ENCODE data around the gene PRDM4.
"Not testable (repeated sequence)": the region's sequence is repeated elsewhere in the genome, so short reads cannot be mapped to it uniquely, and the experiment has no call there.

Gene PRDM4

GRCh38 chr12:107730618-107731341 is 30.2 kb downstream of the PRDM4 start:
- no peak for DNase-seq
- no peaks in the 10 kb centered on the region for H4K20me1 ChIP-seq (ENCODE audit: insufficient read depth, low read length)
- no peaks in the 10 kb centered on the region for H3K79me2 ChIP-seq (ENCODE audit: low read length)
- H3K9ac ChIP-seq (ENCODE audit: low read length): no peak overlapping the region
- H3K9me2 ChIP-seq (replicated peaks; ENCODE audit: insufficient read depth, low read length): no peaks in the 10 kb centered on the region
- H3K27ac ChIP-seq (ENCODE audit: low read length): no peak overlapping the region
- H3K27me3 ChIP-seq (replicated peaks; ENCODE audit: insufficient read depth, low read length): no peaks in the 10 kb centered on the region
- H3K4me3 ChIP-seq (ENCODE audit: low read length): no peak overlapping the region
- no peaks in the 10 kb centered on the region; the same call in 1 of the 2 replicates for H3K36me3 ChIP-seq (replicated peaks; ENCODE audit: insufficient read depth, low read length)
- no peak overlapping the region for H2AFZ ChIP-seq (ENCODE audit: low read length)
- no peaks in the 10 kb centered on the region for H3F3A ChIP-seq (ENCODE audit: insufficient read depth, low read length)
- no peaks in the 10 kb centered on the region for H3K9me3 ChIP-seq (replicated peaks; ENCODE audit: insufficient read depth, low read length)
- TF ChIP-seq EZH2phosphoT487 (IDR thresholded peaks at IDR 0.05; ENCODE audit: low read length): no peak
- no peak for TF ChIP-seq EZH2 (optimal IDR thresholded peaks at IDR 0.05; ENCODE audit: low read depth, low read length)
- TF ChIP-seq CTCF (IDR thresholded peaks at IDR 0.05; ENCODE audit: low read length): no peak
- no peak overlapping the region for H3K4me2 ChIP-seq (ENCODE audit: low read depth, low read length)
- H3K4me1 ChIP-seq (ENCODE audit: low read length): no peaks in the 10 kb centered on the region

- DNase-seq; H3K9me2 ChIP-seq (replicated peaks; ENCODE audit: insufficient read depth, low read length); H3K27me3 ChIP-seq (replicated peaks; ENCODE audit: insufficient read depth, low read length); H3K36me3 ChIP-seq (replicated peaks; ENCODE audit: insufficient read depth, low read length); H3K4me1 ChIP-seq (ENCODE audit: low read length); H3K9me3 ChIP-seq (replicated peaks; ENCODE audit: insufficient read depth, low read length); H3K4me2 ChIP-seq (ENCODE audit: low read depth, low read length); H3K27ac ChIP-seq (ENCODE audit: low read length); H3K4me3 ChIP-seq (ENCODE audit: low read length); H2AFZ ChIP-seq (ENCODE audit: low read length); H3K79me2 ChIP-seq (ENCODE audit: low read length); H3K9ac ChIP-seq (ENCODE audit: low read length); H4K20me1 ChIP-seq (ENCODE audit: insufficient read depth, low read length); H3F3A ChIP-seq (ENCODE audit: insufficient read depth, low read length): not testable (repeated sequence)
Observed at GRCh38 chr12:107727742-107728141, 33.2 kb downstream of the PRDM4 start.

- not testable (repeated sequence) for H3K4me2 ChIP-seq (ENCODE audit: low read depth, low read length); H3F3A ChIP-seq (ENCODE audit: insufficient read depth, low read length); H3K9me2 ChIP-seq (replicated peaks; ENCODE audit: insufficient read depth, low read length); H2AFZ ChIP-seq (ENCODE audit: low read length); H3K4me3 ChIP-seq (ENCODE audit: low read length); H4K20me1 ChIP-seq (ENCODE audit: insufficient read depth, low read length); H3K27me3 ChIP-seq (replicated peaks; ENCODE audit: insufficient read depth, low read length); DNase-seq; H3K4me1 ChIP-seq (ENCODE audit: low read length); H3K27ac ChIP-seq (ENCODE audit: low read length); H3K79me2 ChIP-seq (ENCODE audit: low read length); H3K9me3 ChIP-seq (replicated peaks; ENCODE audit: insufficient read depth, low read length); H3K9ac ChIP-seq (ENCODE audit: low read length); H3K36me3 ChIP-seq (replicated peaks; ENCODE audit: insufficient read depth, low read length)
Observed at GRCh38 chr12:107727327-107727726, 33.6 kb downstream of the PRDM4 start.

- no peaks in the 10 kb centered on the region for H3K4me1 ChIP-seq (ENCODE audit: low read length)
- H3K79me2 ChIP-seq (ENCODE audit: low read length): no peaks in the 10 kb centered on the region
- H3K9ac ChIP-seq (ENCODE audit: low read length): no peak overlapping the region
Observed at GRCh38 chr12:107718606-107719005, 42.3 kb downstream of the PRDM4 start.

More at GRCh38 chr12:107718606-107719005, 42.3 kb downstream of the PRDM4 start:
- H3K27me3 ChIP-seq (replicated peaks; ENCODE audit: insufficient read depth, low read length): no peaks in the 10 kb centered on the region
- H3K4me2 ChIP-seq (ENCODE audit: low read depth, low read length): no peak overlapping the region
- no peak overlapping the region for H2AFZ ChIP-seq (ENCODE audit: low read length)
- no peak for DNase-seq
- H3K4me3 ChIP-seq (ENCODE audit: low read length): no peak overlapping the region
- H3K27ac ChIP-seq (ENCODE audit: low read length): no peak overlapping the region
- no peak for TF ChIP-seq EZH2phosphoT487 (IDR thresholded peaks at IDR 0.05; ENCODE audit: low read length)
- TF ChIP-seq EZH2 (optimal IDR thresholded peaks at IDR 0.05; ENCODE audit: low read depth, low read length): no peak
- TF ChIP-seq CTCF (IDR thresholded peaks at IDR 0.05; ENCODE audit: low read length): no peak
- no peaks in the 10 kb centered on the region for H3F3A ChIP-seq (ENCODE audit: insufficient read depth, low read length)
- H4K20me1 ChIP-seq (ENCODE audit: insufficient read depth, low read length): no peaks in the 10 kb centered on the region
- no peaks in the 10 kb centered on the region for H3K9me3 ChIP-seq (replicated peaks; ENCODE audit: insufficient read depth, low read length)
- H3K9me2 ChIP-seq (replicated peaks; ENCODE audit: insufficient read depth, low read length): no peaks in the 10 kb centered on the region
- H3K36me3 ChIP-seq (replicated peaks; ENCODE audit: insufficient read depth, low read length): no peaks in the 10 kb centered on the region
